HG02973 (cell line): Measurements from ENCODE around the gene CYP2C19.
"Not testable (repeated sequence)": the region's sequence is repeated elsewhere in the genome, so short reads cannot be mapped to it uniquely, and the experiment has no call there.

Experiments used
- ATAC-seq: cut with Tn5 transposase; IDR thresholded peaks from one replicate; pipeline ENCODE4 v1.9.1; 2021; ENCODE audit warnings: moderate library complexity; ENCODE audit not compliant: unreplicated experiment

Gene CYP2C19

DNA sequence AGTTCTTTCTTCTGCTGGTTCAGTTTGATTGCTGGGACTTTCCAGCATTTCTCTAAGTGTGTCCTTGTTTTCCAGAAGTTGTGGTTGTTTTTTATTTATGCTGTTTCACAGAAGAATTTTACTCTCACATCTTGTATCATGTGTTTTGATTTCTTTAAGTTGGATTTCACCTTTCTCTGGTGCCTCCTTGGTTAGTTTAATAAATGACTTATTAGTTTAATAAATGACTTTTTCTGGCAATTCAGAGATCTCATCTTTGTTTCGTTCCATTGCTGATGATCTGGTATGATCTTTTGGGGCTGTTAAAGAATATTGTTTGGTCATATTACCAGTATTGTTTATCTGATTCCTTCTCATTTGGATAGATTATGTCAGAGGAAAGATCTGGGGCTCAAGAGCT lies 116.2 kb downstream of the CYP2C19 start:
- ATAC-seq: no peak

GRCh38 chr10:94879214-94879613 lies 116.7 kb downstream of the CYP2C19 start:
- no peak for ATAC-seq

- ATAC-seq: no peak
Observed at GRCh38 chr10:94889123-94889522, 126.6 kb downstream of the CYP2C19 start.

GRCh38 chr10:94890264-94891022 lies 128.0 kb downstream of the CYP2C19 start:
- ATAC-seq: no peak

GRCh38 chr10:94898414-94898813 lies 135.9 kb downstream of the CYP2C19 start:
- ATAC-seq: not testable (repeated sequence)

DNA sequence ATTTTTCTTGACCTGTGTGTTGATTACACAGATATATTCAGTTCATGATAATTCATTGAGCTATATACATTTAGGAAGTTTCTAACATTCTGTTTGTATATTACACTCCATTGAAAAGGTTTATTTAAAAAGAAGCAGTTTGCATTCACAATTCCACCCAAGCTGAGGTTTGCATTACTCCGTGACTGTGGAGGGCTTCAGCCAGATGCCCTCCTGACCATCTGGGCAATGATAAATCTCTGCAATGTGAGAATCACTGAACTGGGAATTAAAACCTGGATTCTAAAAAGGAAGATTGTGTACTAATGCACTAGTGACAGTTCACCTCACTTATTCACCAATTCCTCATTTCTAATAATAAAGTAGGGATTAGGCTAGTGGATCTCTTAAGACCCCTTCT lies 139.6 kb downstream of the CYP2C19 start:
- ATAC-seq: no peak

DNA sequence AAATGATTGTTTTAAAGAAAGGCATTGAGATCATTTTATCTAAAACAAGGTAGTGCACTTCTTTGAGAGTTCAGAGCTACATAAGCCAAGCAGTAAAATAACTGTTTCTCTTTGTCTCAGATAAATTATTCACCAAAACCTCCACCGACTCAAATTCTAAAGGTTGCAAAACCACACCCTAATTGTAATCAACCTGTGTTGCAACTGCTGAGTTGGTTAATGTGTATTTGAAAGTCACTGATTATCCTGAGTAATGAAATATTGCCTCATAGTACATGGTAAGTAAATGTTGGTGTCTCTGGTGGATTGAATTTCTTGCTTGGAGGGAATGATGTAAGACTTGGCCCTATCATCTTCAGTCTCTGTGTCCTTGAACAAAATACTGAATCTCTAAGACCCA lies 140.1 kb downstream of the CYP2C19 start:
- ATAC-seq: no peak
